Kidney epithelial cell (primary cell): Measurements from ENCODE around the gene MAF. TPM values are rescaled to one million over a fixed set of nuclear protein-coding genes. Genes with fewer than 3 reads are reported as not detected.

Source experiments
- DNase-seq: peaks from one replicate; pipeline ENCODE4 v3.0.0-alpha.2; 2010; ENCODE audit warnings: low read depth
- H3K27me3 ChIP-seq: 2 replicates; pipeline ENCODE4 v1.6.0; 2011; ENCODE audit warnings: low read length; ENCODE audit not compliant: control insufficient read depth, insufficient read depth
- H3K36me3 ChIP-seq: 2 replicates; pipeline ENCODE4 v1.5.1; 2011; ENCODE audit warnings: low read length; ENCODE audit not compliant: control insufficient read depth, insufficient read depth
- H3K4me3 ChIP-seq: 2 replicates; pipeline ENCODE4 v1.5.1; 2011; ENCODE audit warnings: low read depth, mild to moderate bottlenecking, control low read depth, low read length
- CTCF ChIP-seq: IDR thresholded peaks from 2 replicates; pipeline ENCODE4 v1.5.1; 2011; ENCODE audit warnings: mild to moderate bottlenecking, moderate library complexity, low read length, control low read depth, inconsistent platforms; ENCODE audit not compliant: insufficient read depth, poor library complexity, severe bottlenecking
- total RNA-seq: library from RNA; depleted of rRNA; stranded (reverse); fragments of >200 nt; gene quantifications from 2 replicates; pipeline ENCODE4 v1.2.3, GENCODE V29; 2015

The MAF gene
- total RNA-seq, 1 donor from 2014 or later = 5.0 TPM

GRCh38 chr16:79623062-79623461 lies 22.5 kb upstream of the MAF start:
- no peak for DNase-seq
- no peak for TF ChIP-seq CTCF
- H3K4me3 ChIP-seq = no peak overlapping the region
- H3K36me3 ChIP-seq = no peaks in the 10 kb centered on the region
- H3K27me3 ChIP-seq = no peaks in the 10 kb centered on the region

GRCh38 chr16:79621027-79621426 lies 20.5 kb upstream of the MAF start:
- no peak for TF ChIP-seq CTCF
- H3K27me3 ChIP-seq = no peaks in the 10 kb centered on the region
- no peak for DNase-seq
- H3K4me3 ChIP-seq = no peak overlapping the region
- no peaks in the 10 kb centered on the region for H3K36me3 ChIP-seq

- Histone ChIP-seq H3K4me3 (no peak overlapping the region), H3K36me3 (no peaks in the 10 kb centered on the region), H3K27me3 (no peaks in the 10 kb centered on the region)
- DNase-seq = no peak
- no peak for TF ChIP-seq CTCF
Observed at GRCh38 chr16:79618692-79619050, 18.1 kb upstream of the MAF start.

- no peak for DNase-seq
- Histone ChIP-seq H3K36me3 (no peaks in the 10 kb centered on the region), H3K4me3 (no peak overlapping the region), H3K27me3 (no peaks in the 10 kb centered on the region)
- TF ChIP-seq CTCF = no peak
Observed at GRCh38 chr16:79618041-79618691, 17.6 kb upstream of the MAF start.

- no peak for TF ChIP-seq CTCF
- Histone ChIP-seq H3K36me3 (no peaks in the 10 kb centered on the region), H3K4me3 (no peak overlapping the region), H3K27me3 (no peaks in the 10 kb centered on the region)
- DNase-seq = no peak
Observed at GRCh38 chr16:79613009-79613408, 12.5 kb upstream of the MAF start.

- Histone ChIP-seq H3K36me3 (no peaks in the 10 kb centered on the region), H3K4me3 (no peak overlapping the region), H3K27me3 (no peaks in the 10 kb centered on the region)
- DNase-seq = peak; percentile 77
- no peak for TF ChIP-seq CTCF
Observed at GRCh38 chr16:79612207-79612606, 11.7 kb upstream of the MAF start.
